NCI-H2171 treated with DMSO at 0.1 percent for 48 hours (cell line): ENCODE data around the gene TNK1.
A peak's percentile ranks its signal among the peaks of the same experiment; 100 is the strongest.
"Not testable (repeated sequence)": the region's sequence is repeated elsewhere in the genome, so short reads cannot be mapped to it uniquely, and the experiment has no call there.

Source experiments
- DNase-seq: peaks from one replicate; lab custom pipeline; 2025; lab: John Stamatoyannopoulos, UW

The TNK1 gene

DNA sequence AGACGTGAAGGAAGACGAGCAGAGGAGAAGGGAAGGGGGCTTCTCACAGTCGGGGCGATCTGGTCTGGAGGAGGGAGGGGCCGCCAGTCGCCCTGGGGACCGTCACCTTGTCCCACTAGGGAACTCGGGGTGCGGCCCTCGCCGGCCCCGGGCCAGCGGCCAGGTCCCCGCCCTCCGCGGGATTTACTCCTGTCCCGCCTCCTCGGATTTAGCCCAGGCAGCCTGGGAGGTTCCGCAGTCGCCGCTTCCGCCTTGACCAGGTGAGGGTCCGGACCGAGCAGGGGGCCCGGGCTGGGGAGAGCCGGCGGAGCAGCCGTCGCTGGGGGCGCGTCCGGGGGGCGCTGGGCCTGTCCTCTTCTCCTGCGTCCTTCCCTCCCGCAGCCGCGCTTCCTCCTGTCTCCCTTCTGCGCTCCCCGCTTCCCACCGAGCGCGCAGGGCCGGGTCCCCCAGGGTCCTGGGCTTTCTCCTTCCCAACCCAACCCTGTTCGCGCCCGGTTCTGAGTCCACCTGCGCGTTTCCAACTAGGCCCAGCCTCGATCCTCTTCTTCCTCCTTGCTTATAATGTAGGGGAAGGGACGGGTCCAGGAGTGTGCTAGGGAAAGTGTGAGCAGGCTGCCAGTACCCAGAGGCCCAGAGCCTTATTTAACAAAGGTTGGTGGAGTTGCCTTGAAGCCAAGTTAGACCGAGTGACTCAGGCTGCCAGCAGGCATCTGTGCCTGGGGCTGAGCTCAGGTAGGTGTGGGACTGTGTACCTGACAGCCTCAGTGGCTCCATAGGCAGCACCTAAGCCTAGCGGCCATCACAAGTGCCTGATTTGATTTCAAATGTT, at the start of gene TNK1:
Gene TNK1, plus strand, starts transcription at position 235 of the 829 bp plus-strand sequence. CDS start 1,838 bp downstream, outside the sequence.
- DNase-seq, result no peak

DNA sequence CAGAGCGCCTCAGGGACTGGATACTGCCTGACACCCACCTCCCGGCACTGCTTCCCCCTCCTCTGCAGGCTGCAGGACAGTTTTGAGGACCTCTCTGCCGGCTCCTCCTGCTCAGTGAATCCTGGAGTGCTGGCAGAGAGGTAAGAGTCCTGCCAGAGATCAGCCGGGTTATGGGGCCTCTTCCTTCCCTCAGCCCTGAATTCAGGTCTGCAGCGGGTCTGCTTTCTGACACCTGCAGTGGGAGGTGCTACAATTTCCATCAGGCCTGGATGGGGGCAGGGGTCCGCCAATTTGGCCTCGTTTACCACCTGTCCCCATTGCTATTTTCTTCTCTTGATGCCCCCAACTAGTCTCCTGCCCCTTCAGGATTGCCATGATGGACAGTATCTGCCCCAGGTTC, 48.8 kb upstream of the TNK1 start:
- DNase-seq, result no peak

DNA sequence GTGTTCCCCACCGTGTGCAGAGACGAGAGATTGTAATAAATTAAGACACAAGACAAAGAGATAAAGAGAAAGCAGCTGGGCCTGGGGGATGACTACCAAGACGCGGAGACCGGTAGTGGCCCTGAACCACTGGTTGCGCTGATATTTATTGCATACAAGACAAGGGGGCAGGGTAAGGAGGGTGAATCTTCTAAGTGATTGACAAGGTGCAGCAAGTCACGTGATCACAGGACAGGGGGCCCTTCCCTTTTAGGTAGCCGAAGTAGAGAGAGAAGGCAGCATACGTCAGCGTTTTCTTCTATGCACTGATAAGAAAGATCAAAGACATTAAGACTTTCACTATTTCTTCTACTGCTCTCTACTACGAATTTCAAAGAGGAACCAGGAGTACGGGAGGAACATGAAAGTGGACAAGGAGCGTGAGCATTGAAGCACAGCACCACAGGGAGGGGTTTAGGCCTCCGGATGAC, 48.3 kb upstream of the TNK1 start:
- DNase-seq, result not testable (repeated sequence)

DNA sequence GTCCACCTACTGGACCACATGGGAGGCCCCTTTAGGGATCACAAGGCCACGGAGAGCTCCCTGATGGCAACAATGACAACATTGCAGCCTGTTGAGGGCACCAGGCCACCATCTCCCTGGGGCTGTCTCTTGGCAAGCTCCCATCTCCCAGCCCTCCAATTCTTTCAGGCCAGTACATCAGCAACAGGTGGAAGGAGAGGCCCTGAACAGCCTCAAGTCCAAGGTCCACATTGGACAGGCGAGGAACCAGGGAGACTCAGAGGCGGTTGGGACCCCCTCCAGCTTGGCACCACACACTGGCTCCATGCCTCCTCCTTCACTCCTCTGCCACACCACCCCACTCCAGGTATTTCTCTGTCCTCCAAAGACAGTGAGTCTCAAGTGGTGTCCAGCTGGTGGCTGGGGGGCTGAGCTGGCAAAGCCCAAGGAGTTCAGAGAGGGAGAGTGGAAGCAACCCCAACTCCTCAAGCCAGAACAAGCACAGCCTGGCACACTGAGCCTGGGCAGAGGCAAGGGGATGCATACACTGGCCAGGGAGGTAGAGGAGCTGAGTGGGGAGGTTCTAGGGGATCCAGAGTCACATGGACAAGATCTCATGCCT, 45.9 kb upstream of the TNK1 start:
- no peak for DNase-seq

DNA sequence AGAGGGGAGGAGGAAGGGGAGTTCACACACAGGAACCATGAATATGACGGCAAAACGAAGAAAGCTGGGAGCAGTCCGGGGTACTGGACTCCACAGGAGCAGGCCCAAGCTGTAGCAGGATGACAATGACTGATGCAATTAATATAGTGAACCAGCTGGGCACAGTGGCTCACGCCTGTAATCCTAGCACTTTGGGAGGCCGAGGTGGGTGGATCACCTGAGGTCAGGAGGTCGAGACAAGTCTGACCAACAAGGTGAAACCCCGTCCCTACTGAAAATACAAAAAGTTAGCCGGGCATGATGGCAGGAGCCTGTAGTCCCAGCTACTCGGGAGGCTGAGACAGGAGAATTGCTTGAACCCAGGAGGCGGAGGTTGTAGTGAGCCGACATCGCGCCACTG, 45.1 kb upstream of the TNK1 start:
- not testable (repeated sequence) for DNase-seq

DNA sequence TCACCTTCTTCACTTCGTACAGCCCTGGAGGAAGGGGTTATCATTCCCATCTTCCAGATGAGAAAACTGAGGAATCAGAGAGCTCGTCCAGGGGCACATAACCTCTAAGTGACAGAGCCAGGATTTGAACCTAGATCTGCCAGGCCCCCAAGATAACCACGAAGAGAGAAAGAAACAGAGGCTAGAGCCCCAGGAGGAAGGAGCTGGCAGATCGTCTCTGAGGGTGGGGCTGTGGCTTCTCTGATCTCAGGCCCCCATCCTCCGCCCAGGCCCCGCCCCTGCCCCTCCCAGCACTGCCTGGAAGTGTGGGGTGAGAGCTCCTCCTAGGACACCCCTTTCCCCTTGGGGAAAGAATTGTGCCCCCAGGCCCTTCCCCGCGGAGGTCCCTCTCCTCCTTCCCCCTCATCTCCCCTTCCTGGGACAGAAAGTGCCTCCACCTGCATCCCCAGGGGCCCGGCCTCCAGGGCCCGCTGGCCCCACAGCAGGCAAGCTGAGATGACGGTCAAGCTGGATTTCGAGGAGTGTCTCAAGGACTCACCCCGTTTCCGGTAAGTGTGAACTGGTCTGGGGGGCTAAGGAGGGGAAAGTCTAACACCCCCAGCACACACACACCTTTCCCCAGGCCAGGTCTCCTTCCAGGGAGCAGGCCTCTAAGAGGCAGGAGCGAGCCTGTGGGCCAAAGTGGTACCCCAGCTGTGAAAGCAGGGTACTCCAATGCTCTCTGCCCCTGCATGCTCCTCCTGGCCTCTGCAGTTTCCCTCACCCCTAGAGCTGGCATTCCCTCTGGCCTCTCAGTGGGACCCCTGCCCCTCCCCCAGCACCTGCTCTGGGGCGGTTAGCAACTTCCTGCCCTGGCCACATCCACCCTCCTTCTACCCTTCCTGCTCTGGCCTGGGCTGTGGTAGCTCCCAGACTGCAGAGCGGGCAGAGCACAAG, 44.4 kb upstream of the TNK1 start, which contains the start of gene ACAP1:
Gene ACAP1, plus strand, starts transcription at position 290 of the 936 bp plus-strand sequence. Its CDS starts 206 bp downstream, at position 496.
- no peak for DNase-seq

DNA sequence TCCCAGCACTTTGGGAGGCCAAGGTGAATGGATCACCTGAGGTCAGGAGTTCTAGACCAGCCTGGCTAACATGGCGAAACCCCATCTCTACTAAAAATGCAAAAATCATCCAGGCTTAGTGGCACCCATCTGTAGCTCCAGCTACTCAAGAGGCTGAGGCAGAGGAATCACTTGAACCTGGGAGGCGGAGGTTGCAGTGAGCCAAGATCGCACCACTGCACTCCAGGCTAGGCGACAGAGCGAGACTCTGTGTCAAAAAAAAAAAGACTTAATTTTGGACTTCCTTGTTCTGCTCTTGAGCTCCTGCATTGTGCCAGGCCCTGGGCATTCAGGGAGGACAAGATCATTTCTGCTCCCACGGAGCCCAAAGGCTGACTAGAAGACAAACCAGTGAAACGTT, 43.3 kb upstream of the TNK1 start:
- not testable (repeated sequence) for DNase-seq

DNA sequence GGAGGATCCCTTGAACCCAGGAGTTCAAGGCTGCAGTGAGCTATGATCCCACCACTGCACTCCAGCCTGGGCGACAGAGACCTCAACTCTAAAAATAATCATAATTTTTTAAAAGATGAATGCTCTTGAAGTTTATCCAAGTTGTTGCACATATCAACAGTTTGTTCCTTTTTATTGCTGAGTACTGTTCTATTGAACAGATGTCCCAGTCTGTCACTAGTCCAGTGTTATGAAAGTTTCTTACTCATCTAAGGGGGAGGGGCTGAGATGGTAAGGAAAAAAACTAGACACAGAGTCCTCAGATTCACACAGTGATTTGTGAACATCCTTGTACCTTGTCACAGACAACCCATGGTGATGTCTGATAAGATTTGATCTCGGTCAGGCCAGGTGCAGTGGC, 40.7 kb upstream of the TNK1 start:
- DNase-seq, result no peak

DNA sequence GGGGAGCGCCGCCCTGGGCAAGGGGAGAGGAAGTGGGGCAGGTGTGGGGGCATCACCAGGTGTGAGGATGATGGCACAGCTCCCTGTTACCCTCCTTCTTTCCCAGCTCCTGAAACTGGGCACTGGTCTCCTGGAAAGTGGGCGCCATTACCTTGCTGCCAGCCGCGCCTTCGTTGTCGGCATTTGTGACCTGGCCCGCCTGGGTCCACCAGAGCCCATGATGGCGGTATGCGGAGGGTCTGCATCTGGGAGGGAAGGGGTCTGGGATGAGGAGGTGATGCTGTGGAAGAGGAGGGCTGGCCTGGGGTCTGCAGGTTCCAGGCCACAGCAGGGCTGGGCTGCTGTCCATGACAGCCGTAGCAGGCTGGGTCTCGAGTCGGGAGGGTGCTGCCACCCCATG, 39.0 kb upstream of the TNK1 start:
- DNase-seq, result no peak

DNA sequence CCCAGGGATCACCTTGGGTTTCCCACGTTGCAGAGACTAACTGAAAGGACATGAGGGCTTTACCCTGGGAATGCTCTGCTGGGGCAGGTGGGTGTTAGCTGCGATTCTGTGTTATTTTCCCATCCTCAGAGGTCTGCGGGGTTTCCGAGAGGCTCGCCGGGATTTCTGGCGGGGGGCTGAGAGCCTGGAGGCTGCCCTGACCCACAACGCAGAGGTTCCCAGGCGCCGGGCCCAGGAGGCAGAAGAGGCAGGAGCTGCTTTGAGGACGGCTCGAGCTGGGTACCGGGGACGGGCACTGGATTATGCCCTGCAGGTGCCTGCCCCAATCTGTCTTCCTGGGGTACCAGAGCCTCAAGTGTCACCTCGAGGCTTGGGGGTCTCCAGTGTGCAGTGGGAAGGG, 37.6 kb upstream of the TNK1 start:
- DNase-seq, result no peak

DNA sequence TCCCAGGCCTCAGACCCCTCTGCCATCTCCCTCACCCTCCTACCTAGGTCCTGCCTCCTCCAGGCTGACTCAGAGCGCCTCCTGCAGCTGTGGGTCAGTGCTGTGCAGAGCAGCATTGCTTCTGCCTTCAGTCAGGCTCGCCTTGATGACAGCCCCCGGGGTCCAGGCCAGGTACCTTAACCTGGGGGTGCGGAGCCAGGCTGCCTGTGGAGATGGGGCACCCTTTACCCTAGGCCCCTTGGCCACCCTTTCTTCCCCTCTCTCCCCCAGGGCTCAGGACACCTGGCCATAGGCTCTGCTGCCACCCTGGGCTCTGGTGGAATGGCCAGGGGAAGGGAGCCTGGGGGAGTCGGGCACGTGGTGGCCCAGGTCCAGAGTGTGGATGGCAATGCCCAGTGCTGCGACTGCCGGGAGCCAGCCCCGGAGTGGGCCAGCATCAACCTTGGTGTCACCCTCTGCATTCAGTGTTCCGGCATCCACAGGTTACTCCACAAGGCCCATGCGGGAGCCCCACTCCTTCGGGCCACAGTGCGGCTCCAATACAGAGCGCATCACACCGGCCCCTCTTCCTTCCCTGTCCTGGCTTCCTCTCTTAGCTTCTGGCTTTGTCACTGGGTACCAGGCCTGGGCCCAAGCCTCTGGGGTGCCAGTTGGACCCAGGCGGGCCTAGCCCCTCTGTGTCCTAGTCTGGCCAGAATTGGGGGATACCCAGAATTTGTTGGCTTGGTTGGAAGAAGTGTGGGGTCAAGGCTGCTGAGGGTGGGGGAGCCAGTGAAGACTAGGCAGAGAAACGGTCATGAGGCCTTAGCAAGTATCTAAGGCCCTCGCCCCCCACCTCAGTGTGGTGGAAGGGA, 33.9 kb upstream of the TNK1 start:
- DNase-seq, result no peak

DNA sequence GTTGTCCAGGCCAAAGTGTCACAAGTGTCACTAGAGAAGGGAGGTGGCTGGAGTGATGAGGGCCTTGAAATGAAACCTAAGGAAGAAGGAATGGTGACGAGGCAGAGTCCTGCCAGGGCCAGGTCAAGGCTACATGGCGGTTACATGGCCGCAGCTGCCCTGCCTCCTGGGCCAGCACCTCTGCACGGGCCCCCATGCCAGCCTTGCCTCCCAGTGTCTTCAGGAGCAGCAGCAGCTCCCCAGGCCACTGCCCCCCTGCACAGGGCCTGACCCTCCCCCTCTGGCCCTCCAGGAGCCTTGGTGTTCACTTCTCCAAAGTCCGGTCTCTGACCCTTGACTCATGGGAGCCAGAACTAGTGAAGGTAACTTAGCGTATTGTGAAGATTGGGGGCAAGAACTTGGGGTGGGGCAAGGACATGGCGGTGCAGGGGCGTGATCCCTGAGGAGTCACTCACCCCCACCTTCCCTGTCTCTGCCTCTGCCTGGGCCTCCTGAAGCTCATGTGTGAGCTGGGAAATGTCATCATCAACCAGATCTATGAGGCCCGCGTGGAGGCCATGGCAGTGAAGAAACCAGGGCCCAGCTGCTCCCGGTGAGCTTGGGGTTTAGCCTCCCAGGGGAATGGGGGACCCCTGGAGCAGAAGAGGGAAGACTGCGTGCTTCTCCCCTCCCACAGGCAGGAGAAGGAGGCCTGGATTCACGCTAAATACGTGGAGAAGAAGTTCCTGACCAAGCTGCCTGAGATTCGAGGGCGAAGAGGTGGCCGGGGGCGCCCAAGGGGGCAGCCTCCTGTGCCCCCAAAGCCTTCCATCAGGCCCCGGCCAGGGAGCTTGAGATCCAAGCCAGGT, 33.0 kb upstream of the TNK1 start:
- DNase-seq, result no peak

DNA sequence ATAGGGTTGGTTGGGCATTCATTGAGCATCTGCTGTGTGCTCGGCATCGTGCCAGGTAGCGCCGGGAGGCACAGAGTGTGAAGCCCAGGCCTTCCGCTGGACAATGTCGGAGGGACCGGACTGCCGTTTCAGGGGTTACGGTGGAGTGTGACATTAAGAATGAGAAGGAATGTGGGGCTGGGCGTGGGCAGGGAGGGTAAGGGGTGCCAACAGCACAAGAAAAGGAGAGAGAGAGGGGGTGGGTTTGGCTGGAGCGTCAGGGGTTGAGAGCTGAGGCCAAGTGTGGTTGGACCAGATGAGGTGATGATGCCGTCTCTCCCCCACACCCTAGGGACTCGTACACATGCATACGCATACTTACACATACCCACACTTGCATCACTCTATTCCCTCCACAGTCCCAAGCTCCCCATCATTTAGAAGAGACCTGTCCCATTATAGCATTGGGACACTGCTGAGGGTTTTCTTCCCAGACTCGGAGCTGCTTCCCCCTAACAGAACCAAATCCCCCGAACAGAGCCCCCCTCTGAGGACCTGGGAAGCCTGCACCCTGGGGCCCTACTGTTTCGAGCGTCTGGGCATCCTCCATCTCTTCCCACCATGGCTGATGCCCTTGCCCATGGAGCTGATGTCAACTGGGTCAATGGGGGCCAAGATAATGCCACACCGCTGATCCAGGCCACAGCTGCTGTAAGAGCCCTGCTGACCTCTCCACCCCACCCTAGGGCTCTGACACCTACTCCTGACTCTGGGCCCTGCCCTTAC, 32.2 kb upstream of the TNK1 start:
- no peak for DNase-seq

DNA sequence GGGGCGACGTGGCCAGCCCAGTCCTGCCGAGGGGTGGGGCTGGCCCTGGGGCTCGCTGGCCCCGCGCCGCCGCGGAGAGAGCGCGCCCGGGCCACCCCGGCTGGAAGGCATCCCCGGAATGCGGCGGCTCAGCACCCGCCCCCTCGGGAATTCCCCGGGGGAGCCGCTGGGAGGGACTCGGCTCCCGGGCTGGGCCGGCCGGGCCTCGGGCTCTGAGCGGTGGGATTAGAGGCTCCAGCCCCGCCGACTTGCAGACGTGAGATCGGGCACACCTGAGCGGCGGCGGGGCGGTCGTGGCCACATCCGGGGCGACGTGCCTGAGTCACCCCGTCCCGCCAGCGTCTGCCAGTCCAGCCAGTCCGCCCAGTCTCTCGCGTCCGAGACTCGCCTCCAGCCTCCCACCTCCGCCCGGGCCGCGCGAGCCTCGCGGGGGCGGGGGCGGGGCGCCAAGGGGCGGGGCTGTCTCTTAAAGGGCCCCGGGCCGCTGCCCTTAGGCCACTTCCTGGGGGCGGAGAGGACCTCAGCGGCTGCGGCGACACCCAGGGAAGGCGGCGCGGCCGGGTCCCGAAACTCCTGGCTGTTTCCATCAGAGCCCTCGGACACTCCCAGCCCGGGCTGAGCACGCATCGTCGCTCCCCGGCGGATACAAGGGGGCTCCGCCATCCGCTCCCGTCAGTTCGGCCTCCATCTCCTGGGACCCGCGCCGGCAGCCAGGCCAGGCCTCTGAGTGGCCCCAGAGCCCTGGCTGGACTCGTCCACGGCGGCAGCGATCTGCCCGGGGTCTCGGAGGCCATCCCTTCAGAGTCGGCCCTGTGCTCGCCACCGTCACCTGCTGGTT, 29.0 kb upstream of the TNK1 start, which contains the start of gene KCTD11:
Gene KCTD11, plus strand, starts transcription at position 498 of the 838 bp plus-strand sequence.
- DNase-seq, result peak; percentile 38

DNA sequence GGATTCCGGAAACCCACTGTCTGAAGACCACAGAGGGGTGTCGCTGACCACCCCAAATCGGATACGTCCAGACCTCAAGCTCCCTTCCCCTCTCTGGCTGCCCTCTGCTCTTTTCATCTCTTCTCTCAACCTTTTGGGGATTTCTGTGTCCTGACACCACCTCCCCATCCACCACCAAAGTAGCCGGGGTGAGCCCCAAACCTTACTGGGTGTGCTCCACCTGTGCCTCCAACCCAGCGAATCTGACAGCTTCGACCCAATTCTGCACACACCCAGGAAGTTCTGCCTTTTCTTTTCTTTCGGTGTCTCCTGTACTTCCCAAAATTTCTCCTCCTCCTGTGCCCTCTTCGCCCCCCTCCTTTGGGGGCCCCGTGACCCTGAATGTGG, 28.4 kb upstream of the TNK1 start:
- no peak for DNase-seq

DNA sequence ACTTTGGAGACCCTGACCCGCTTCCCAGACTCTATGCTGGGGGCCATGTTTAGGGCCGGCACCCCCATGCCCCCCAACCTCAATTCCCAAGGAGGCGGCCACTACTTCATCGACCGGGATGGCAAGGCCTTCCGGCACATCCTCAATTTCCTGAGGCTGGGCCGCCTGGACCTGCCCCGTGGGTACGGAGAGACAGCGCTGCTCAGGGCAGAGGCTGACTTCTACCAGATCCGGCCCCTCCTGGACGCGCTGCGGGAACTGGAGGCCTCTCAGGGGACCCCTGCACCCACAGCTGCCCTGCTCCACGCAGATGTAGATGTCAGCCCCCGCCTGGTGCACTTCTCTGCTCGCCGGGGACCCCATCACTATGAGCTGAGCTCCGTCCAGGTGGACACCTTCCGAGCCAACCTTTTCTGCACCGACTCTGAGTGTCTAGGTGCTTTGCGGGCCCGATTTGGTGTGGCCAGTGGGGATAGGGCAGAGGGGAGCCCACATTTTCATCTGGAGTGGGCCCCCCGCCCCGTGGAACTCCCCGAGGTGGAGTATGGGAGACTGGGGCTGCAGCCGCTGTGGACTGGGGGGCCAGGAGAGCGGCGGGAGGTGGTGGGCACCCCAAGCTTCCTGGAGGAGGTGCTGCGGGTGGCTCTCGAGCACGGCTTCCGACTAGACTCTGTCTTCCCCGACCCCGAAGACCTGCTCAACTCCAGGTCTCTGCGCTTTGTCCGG, 27.8 kb upstream of the TNK1 start:
- DNase-seq, result no peak

DNA sequence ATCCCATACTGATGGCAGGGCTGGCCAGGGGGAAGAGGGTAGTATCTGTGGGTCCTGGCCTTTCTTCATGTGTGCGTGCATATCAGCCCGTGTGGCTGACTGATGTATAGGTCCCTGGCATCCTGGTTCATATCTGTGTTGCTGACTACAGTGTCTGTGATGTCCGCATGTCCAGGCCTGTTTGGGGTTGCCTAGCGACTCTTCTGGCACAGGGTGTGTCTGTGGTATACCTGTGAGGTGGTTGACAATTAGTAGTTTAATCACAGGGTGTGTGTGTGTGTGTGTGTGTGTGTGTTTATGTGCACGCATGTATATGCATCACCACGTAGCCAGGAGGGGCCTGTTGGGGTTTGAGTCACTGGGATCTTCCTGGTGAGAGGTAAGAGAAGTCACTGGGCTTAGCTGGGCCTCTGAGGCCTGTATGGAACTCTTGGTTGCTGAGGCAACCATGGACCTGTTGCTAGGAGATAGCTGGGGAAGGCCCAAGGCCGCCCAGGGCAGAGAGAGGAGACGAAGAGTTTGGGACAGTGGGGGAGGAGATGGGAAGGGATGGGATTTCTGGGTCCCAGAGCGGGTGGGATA, 26.5 kb upstream of the TNK1 start:
- no peak for DNase-seq

DNA sequence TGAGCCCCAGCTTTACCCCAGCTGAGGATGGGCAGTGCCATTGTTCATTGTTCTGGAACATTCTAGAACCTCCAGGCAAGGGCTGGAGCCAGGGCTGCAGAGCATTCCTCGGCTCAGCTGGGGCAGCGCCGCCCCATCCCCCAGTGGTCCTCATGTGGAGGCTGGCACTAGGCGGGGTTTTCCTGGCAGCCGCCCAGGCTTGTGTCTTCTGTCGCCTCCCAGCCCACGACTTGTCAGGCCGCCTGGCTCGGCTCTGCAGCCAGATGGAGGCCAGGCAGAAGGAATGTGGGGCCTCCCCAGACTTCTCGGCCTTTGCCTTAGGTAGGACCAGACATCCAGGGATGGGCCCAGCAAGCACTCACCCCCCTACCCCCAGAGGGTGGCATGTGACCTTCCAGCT, 25.8 kb upstream of the TNK1 start, which contains the start of gene TMEM95:
Gene TMEM95, plus strand, starts transcription at position 104 of the 400 bp plus-strand sequence. Its CDS starts 49 bp downstream, at position 153.
- no peak for DNase-seq
